ENCODE data around the gene TRIM66. TPM values are rescaled to one million over a fixed set of nuclear protein-coding genes. Genes with fewer than 3 reads are reported as not detected.

Gene TRIM66
- total RNA-seq, 1 donor from 2014 or later, result 3.5 TPM

Other genes starting within 250 kb of the TRIM66 start
- gene STK33, start 88.4 kb downstream of the TRIM66 start, total RNA-seq, result 23.9 TPM
- 679 TPM for gene RPL27A, start 127 bp upstream of the TRIM66 start, total RNA-seq
- 23.3 TPM for gene AKIP1, start 228.5 kb upstream of the TRIM66 start, total RNA-seq

Data from Right ventricle myocardium inferior (tissue), 1 donor.